Glutamatergic neuron (in vitro differentiated cells): Measurements from ENCODE around the gene DAPK1. TPM values are rescaled to one million over a fixed set of nuclear protein-coding genes. Genes with fewer than 3 reads are reported as not detected.
"Not testable (repeated sequence)": the region's sequence is repeated elsewhere in the genome, so short reads cannot be mapped to it uniquely, and the experiment has no call there.

Experiments
- DNase-seq: peaks from one replicate; pipeline ENCODE4 v3.0.0; 2022
- H3K27ac Mint-ChIP-seq: one replicate; pipeline ENCODE4 v1.8.0; 2020; ENCODE audit warnings: mild to moderate bottlenecking, mixed read lengths, inconsistent platforms; ENCODE audit not compliant: unreplicated experiment
- H3K27me3 Mint-ChIP-seq: one replicate; pipeline ENCODE4 v1.8.0; 2020; ENCODE audit warnings: mild to moderate bottlenecking, moderate library complexity, mixed read lengths, inconsistent platforms; ENCODE audit not compliant: unreplicated experiment
- H3K36me3 Mint-ChIP-seq: one replicate; pipeline ENCODE4 v1.8.0; 2020; ENCODE audit warnings: mild to moderate bottlenecking, mixed read lengths, inconsistent platforms; ENCODE audit not compliant: unreplicated experiment
- H3K4me1 Mint-ChIP-seq: one replicate; pipeline ENCODE4 v1.8.0; 2020; ENCODE audit warnings: mild to moderate bottlenecking, low read depth, mixed read lengths, inconsistent platforms; ENCODE audit not compliant: unreplicated experiment
- H3K4me3 Mint-ChIP-seq: one replicate; pipeline ENCODE4 v1.8.0; 2020; ENCODE audit warnings: mild to moderate bottlenecking, mixed read lengths, inconsistent platforms; ENCODE audit not compliant: unreplicated experiment
- H3K9me3 Mint-ChIP-seq: one replicate; pipeline ENCODE4 v1.8.0; 2020; ENCODE audit warnings: mild to moderate bottlenecking, moderate library complexity, mixed read lengths, inconsistent platforms; ENCODE audit not compliant: unreplicated experiment
- total RNA-seq: library from RNA; stranded (reverse); fragmentation: NEBNext Ultra II Directional; extraction: Animal tissue kit (Norgen Biotek cat#: 25700); gene quantifications from one replicate; pipeline ENCODE4 v1.2.1, GENCODE V29; 2021; ENCODE audit not compliant: unreplicated experiment
- TF ChIP-seq, protein P1 (sequence below): fragments of 200-600 bp; sonication (generic); IDR thresholded peaks from one replicate; pipeline ENCODE4 v1.5.0; 2021; ENCODE audit not compliant: partially characterized antibody, unreplicated experiment

The DAPK1 gene
- total RNA-seq, 1 donor from 2014 or later, result 384 TPM

GRCh38 chr9:87546704-87547103 lies 49.0 kb downstream of the DAPK1 start:
- Mint-ChIP-seq H3K27ac (peak overlapping the region; percentile 89), H3K4me1 (peaks cover 39% of the 10 kb centered on the region), H3K36me3 (peaks cover 4% of the 10 kb centered on the region), H3K27me3 (peaks cover 5% of the 10 kb centered on the region), H3K4me3 (no peak overlapping the region), H3K9me3 (peaks cover 8% of the 10 kb centered on the region)
- TF ChIP-seq, protein P1, sequence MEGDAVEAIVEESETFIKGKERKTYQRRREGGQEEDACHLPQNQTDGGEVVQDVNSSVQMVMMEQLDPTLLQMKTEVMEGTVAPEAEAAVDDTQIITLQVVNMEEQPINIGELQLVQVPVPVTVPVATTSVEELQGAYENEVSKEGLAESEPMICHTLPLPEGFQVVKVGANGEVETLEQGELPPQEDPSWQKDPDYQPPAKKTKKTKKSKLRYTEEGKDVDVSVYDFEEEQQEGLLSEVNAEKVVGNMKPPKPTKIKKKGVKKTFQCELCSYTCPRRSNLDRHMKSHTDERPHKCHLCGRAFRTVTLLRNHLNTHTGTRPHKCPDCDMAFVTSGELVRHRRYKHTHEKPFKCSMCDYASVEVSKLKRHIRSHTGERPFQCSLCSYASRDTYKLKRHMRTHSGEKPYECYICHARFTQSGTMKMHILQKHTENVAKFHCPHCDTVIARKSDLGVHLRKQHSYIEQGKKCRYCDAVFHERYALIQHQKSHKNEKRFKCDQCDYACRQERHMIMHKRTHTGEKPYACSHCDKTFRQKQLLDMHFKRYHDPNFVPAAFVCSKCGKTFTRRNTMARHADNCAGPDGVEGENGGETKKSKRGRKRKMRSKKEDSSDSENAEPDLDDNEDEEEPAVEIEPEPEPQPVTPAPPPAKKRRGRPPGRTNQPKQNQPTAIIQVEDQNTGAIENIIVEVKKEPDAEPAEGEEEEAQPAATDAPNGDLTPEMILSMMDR, result no peak
- DNase-seq, result no peak

GRCh38 chr9:87547671-87548081 lies 50.0 kb downstream of the DAPK1 start:
- Mint-ChIP-seq H3K36me3 (peaks cover 4% of the 10 kb centered on the region), H3K27ac (peak overlapping the region; percentile 60), H3K4me3 (peak overlapping the region; percentile 5), H3K27me3 (peaks cover 5% of the 10 kb centered on the region), H3K9me3 (peaks cover 8% of the 10 kb centered on the region), H3K4me1 (peaks cover 43% of the 10 kb centered on the region)
- peak; percentile 56 for DNase-seq
- TF ChIP-seq, protein P1, result no peak

DNA sequence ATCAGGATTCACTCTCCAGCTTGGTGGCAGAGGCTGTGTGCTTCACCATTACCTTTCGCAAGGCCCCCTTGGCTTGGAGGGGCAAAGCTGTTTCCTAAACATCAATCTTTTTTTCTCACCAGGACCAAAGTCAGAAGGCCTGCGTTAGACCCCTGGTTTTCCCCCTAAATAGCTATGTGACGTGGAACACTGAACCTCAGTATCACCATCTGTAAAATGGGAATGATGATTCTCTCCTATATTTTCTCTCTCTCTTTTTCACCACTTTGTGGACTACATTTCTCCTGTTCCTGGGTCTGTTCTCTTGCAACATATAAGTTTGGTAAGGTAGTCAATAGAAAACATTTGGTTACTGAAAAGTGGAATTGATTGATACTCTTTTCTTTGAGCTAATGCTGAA lies 50.5 kb downstream of the DAPK1 start:
- peaks cover 8% of the 10 kb centered on the region for H3K9me3 Mint-ChIP-seq
- peak overlapping the region; percentile 66 for H3K4me3 Mint-ChIP-seq
- peaks cover 44% of the 10 kb centered on the region for H3K4me1 Mint-ChIP-seq
- peak overlapping the region; percentile 60 for H3K27ac Mint-ChIP-seq
- H3K27me3 Mint-ChIP-seq, result peaks cover 5% of the 10 kb centered on the region
- no peak for DNase-seq
- H3K36me3 Mint-ChIP-seq, result peaks cover 4% of the 10 kb centered on the region
- TF ChIP-seq, protein P1, result no peak

DNA sequence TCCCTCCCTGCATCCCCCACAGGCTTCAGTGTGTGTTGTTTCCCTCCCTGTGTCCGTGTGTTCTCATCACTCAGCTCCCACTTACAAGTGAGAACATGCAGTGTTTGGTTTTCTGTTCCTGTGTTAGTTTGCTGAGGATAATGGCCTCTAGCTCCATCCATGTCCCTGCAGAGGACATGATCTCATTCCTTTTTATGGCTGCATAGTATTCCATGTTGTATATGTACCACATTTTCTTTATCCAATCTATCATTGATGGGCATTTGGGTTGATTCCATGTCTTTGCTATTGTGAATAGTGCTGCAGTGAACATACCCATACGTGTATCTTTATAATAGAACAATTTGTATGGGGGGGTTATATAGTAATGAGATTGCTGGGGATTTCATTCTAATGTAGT lies 51.4 kb downstream of the DAPK1 start:
- H3K27me3 Mint-ChIP-seq, DNase-seq, H3K36me3 Mint-ChIP-seq, H3K4me3 Mint-ChIP-seq, H3K9me3 Mint-ChIP-seq: not testable (repeated sequence)
- peaks cover 48% of the 10 kb centered on the region for H3K4me1 Mint-ChIP-seq
- peak overlapping the region; percentile 84 for H3K27ac Mint-ChIP-seq

- Mint-ChIP-seq H3K4me3 (no peak overlapping the region), H3K9me3 (peaks cover 8% of the 10 kb centered on the region), H3K4me1 (peaks cover 49% of the 10 kb centered on the region), H3K36me3 (peaks cover 4% of the 10 kb centered on the region), H3K27me3 (peaks cover 7% of the 10 kb centered on the region), H3K27ac (no peak overlapping the region)
- DNase-seq, result no peak
- TF ChIP-seq, protein P1, result no peak
Observed at GRCh38 chr9:87549791-87550190, 52.1 kb downstream of the DAPK1 start.
